ENCODE data around the gene ADPRH. TPM values are rescaled to one million over a fixed set of nuclear protein-coding genes. Genes with fewer than 3 reads are reported as not detected.
A peak's percentile ranks its signal among the peaks of the same experiment; 100 is the strongest.

The ADPRH gene
- total RNA-seq, 1 donor from 2014 or later = 5.1 TPM

GRCh38 chr3:119601154-119601553 is 21.9 kb downstream of the ADPRH start:
- peaks cover 6% of the 10 kb centered on the region for H3K27me3 Mint-ChIP-seq (ENCODE audit: unreplicated experiment)
- no peaks in the 10 kb centered on the region for H3K9me3 Mint-ChIP-seq (ENCODE audit: unreplicated experiment)
- H3K27ac Mint-ChIP-seq (ENCODE audit: unreplicated experiment) = no peak overlapping the region
- H3K36me3 Mint-ChIP-seq (ENCODE audit: low read depth, unreplicated experiment) = no peaks in the 10 kb centered on the region
- DNase-seq (ENCODE audit: low spot score) = no peak
- TF ChIP-seq, protein P1, sequence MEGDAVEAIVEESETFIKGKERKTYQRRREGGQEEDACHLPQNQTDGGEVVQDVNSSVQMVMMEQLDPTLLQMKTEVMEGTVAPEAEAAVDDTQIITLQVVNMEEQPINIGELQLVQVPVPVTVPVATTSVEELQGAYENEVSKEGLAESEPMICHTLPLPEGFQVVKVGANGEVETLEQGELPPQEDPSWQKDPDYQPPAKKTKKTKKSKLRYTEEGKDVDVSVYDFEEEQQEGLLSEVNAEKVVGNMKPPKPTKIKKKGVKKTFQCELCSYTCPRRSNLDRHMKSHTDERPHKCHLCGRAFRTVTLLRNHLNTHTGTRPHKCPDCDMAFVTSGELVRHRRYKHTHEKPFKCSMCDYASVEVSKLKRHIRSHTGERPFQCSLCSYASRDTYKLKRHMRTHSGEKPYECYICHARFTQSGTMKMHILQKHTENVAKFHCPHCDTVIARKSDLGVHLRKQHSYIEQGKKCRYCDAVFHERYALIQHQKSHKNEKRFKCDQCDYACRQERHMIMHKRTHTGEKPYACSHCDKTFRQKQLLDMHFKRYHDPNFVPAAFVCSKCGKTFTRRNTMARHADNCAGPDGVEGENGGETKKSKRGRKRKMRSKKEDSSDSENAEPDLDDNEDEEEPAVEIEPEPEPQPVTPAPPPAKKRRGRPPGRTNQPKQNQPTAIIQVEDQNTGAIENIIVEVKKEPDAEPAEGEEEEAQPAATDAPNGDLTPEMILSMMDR (IDR thresholded peaks at IDR 0.05; ENCODE audit: unreplicated experiment) = no peak
- peaks cover 54% of the 10 kb centered on the region for H3K4me1 Mint-ChIP-seq (ENCODE audit: unreplicated experiment)
- H3K4me3 Mint-ChIP-seq (ENCODE audit: unreplicated experiment) = no peak overlapping the region

GRCh38 chr3:119602676-119603075 is 23.4 kb downstream of the ADPRH start:
- no peak overlapping the region for H3K4me3 Mint-ChIP-seq (ENCODE audit: unreplicated experiment)
- no peak for DNase-seq (ENCODE audit: low spot score)
- no peaks in the 10 kb centered on the region for H3K9me3 Mint-ChIP-seq (ENCODE audit: unreplicated experiment)
- H3K27ac Mint-ChIP-seq (ENCODE audit: unreplicated experiment) = peak overlapping the region; percentile 1
- TF ChIP-seq, protein P1 (IDR thresholded peaks at IDR 0.05; ENCODE audit: unreplicated experiment) = no peak
- H3K27me3 Mint-ChIP-seq (ENCODE audit: unreplicated experiment) = peaks cover 6% of the 10 kb centered on the region
- peaks cover 47% of the 10 kb centered on the region for H3K4me1 Mint-ChIP-seq (ENCODE audit: unreplicated experiment)
- H3K36me3 Mint-ChIP-seq (ENCODE audit: low read depth, unreplicated experiment) = no peaks in the 10 kb centered on the region

DNA sequence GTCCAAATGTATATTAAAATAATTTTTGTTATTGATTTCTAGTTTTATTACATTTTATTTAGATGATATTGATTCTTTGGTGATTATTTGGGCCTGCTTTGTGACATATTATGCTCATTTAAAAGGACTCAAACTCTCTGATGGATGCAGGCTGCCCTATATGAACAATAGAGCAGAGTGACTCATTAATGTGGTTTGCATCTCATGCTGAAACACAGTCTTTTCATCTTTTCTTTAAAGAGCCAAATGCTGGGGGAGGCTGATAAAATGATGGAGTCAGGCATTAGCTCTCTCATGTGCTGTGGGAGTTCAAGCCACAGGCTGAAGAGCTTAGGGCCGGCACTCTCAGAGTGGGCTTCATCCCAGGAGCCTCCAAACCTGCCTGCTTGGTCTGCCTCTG is 25.6 kb downstream of the ADPRH start:
- no peak for DNase-seq (ENCODE audit: low spot score)
- Mint-ChIP-seq H3K4me1 (ENCODE audit: unreplicated experiment) (peaks cover 27% of the 10 kb centered on the region), H3K9me3 (ENCODE audit: unreplicated experiment) (no peaks in the 10 kb centered on the region), H3K27me3 (ENCODE audit: unreplicated experiment) (peaks cover 6% of the 10 kb centered on the region), H3K4me3 (ENCODE audit: unreplicated experiment) (no peak overlapping the region), H3K27ac (ENCODE audit: unreplicated experiment) (no peak overlapping the region), H3K36me3 (ENCODE audit: low read depth, unreplicated experiment) (no peaks in the 10 kb centered on the region)
- TF ChIP-seq, protein P1 (IDR thresholded peaks at IDR 0.05; ENCODE audit: unreplicated experiment) = no peak

DNA sequence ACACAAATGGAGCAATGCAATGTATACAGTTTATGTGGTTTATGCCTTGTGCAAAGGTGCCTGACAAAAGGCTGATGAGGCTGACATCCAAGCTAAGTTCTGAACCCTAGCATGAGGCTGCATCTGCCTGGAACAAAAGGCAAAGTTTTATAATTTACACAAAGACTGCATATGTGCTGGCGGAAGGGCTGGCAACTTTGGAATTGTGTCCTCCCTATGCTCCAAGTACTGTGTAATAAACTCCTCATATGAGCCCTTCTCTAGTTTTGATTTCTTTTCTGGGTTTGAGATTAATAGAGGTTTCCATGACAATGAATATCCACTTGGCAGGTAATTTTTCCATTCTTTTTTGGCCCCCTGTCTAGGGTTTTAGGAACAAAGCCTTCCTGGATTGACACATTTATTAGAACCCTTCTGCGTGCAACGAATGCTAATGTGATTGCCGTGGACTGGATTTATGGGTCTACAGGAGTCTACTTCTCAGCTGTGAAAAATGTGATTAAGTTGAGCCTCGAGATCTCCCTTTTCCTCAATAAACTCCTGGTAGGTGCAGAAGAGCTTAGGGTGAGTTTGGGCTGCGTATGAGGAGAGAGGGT is 29.2 kb downstream of the ADPRH start:
- H3K9me3 Mint-ChIP-seq (ENCODE audit: unreplicated experiment) = no peaks in the 10 kb centered on the region
- H3K4me3 Mint-ChIP-seq (ENCODE audit: unreplicated experiment) = no peak overlapping the region
- DNase-seq (ENCODE audit: low spot score) = no peak
- H3K4me1 Mint-ChIP-seq (ENCODE audit: unreplicated experiment) = no peaks in the 10 kb centered on the region
- TF ChIP-seq, protein P1 (IDR thresholded peaks at IDR 0.05; ENCODE audit: unreplicated experiment) = no peak
- H3K27ac Mint-ChIP-seq (ENCODE audit: unreplicated experiment) = no peak overlapping the region
- H3K27me3 Mint-ChIP-seq (ENCODE audit: unreplicated experiment) = peaks cover 2% of the 10 kb centered on the region
- H3K36me3 Mint-ChIP-seq (ENCODE audit: low read depth, unreplicated experiment) = no peaks in the 10 kb centered on the region

GRCh38 chr3:119609301-119609700 is 30.0 kb downstream of the ADPRH start:
- H3K27ac Mint-ChIP-seq (ENCODE audit: unreplicated experiment) = no peak overlapping the region
- H3K4me1 Mint-ChIP-seq (ENCODE audit: unreplicated experiment) = no peaks in the 10 kb centered on the region
- no peak for DNase-seq (ENCODE audit: low spot score)
- peaks cover 1% of the 10 kb centered on the region for H3K27me3 Mint-ChIP-seq (ENCODE audit: unreplicated experiment)
- TF ChIP-seq, protein P1 (IDR thresholded peaks at IDR 0.05; ENCODE audit: unreplicated experiment) = no peak
- no peaks in the 10 kb centered on the region for H3K9me3 Mint-ChIP-seq (ENCODE audit: unreplicated experiment)
- H3K36me3 Mint-ChIP-seq (ENCODE audit: low read depth, unreplicated experiment) = no peaks in the 10 kb centered on the region
- H3K4me3 Mint-ChIP-seq (ENCODE audit: unreplicated experiment) = no peak overlapping the region

Data from endothelial cell (in vitro differentiated cells).